Measurements from ENCODE around the gene APCS. TPM values are rescaled to one million over a fixed set of nuclear protein-coding genes. Genes with fewer than 3 reads are reported as not detected.

The APCS gene
- under 1 TPM in 2 of 7 donors, not detected in 5; 0.69 to 0.72 TPM for total RNA-seq
- not detected for polyA plus RNA-seq
- long read RNA-seq, donor 1 = 0 reads
- long read RNA-seq, donor 2 = 0 reads
- long read RNA-seq, donor 3 = 0 reads

- Histone ChIP-seq H3K9me3 (no peaks in the 10 kb centered on the region), H3K4me1 (ENCODE audit: insufficient read depth) (no peaks in the 10 kb centered on the region), H3K27ac (no peak within 1 kb of the TSS), H3K36me3 (no peaks in the 10 kb centered on the region), H3K27me3 (no peaks in the 10 kb centered on the region), H3K4me3 (no peak within 1 kb of the TSS)
- intact Hi-C loops (cut with DNase I) = no loop called here
- no peak for DNase-seq
- 55 to 69% (median 66%) methylated on average over 6 of the region's 6 CpGs for WGBS, 3 donors
- TF ChIP-seq EP300 (IDR thresholded peaks at IDR 0.05) (no peak), POLR2A (IDR thresholded peaks at IDR 0.05) (no peak), CTCF (IDR thresholded peaks at IDR 0.05) (no peak)
These were observed at the start of gene APCS for GRCh38 chr1:159587461-159587951. TSS of gene APCS (plus strand) at chr1:159587826. CDS start at chr1:159587922, 96 bp downstream.

GRCh38 chr1:159548126-159548525, 39.5 kb upstream of the APCS start:
- Histone ChIP-seq H3K36me3 (no peaks in the 10 kb centered on the region), H3K4me3 (no peak overlapping the region), H3K4me1 (ENCODE audit: insufficient read depth) (no peaks in the 10 kb centered on the region), H3K9me3 (no peaks in the 10 kb centered on the region), H3K27me3 (no peaks in the 10 kb centered on the region), H3K27ac (no peak overlapping the region)
- 47 to 65% (median 49%) methylated on average over 2 of the region's 2 CpGs for WGBS, 3 donors
- no peak for TF ChIP-seq EP300 (IDR thresholded peaks at IDR 0.05)
- intact Hi-C loops (cut with DNase I) = no loop called here
- no peak for DNase-seq

- Histone ChIP-seq H3K27me3 (no peaks in the 10 kb centered on the region), H3K36me3 (no peaks in the 10 kb centered on the region), H3K4me3 (no peak overlapping the region), H3K27ac (no peak overlapping the region), H3K4me1 (ENCODE audit: insufficient read depth) (no peaks in the 10 kb centered on the region), H3K9me3 (no peaks in the 10 kb centered on the region)
- 49 to 64% (median 56%) methylated on average over 3 of the region's 3 CpGs for WGBS, 3 donors
- intact Hi-C loops (cut with DNase I) = no loop called here
- DNase-seq = no peak
- TF ChIP-seq EP300 (IDR thresholded peaks at IDR 0.05) (no peak), CTCF (IDR thresholded peaks at IDR 0.05) (no peak)
These were observed 33.4 kb upstream of the APCS start for GRCh38 chr1:159554261-159554660.

- Histone ChIP-seq H3K4me3 (no peak overlapping the region), H3K27ac (no peak overlapping the region), H3K4me1 (ENCODE audit: insufficient read depth) (no peaks in the 10 kb centered on the region), H3K36me3 (no peaks in the 10 kb centered on the region), H3K9me3 (no peaks in the 10 kb centered on the region), H3K27me3 (no peaks in the 10 kb centered on the region)
- DNase-seq = no peak
- TF ChIP-seq EP300 (IDR thresholded peaks at IDR 0.05) (no peak), CTCF (IDR thresholded peaks at IDR 0.05) (no peak), POLR2A (IDR thresholded peaks at IDR 0.05) (no peak)
- 41 to 64% (median 52%) methylated on average over 1 of the region's 1 CpG for WGBS, 3 donors
- intact Hi-C loops (cut with DNase I) = no loop called here
These were observed 32.9 kb upstream of the APCS start for GRCh38 chr1:159554696-159555095.

- intact Hi-C loops (cut with DNase I) = no loop called here
- DNase-seq = no peak
- Histone ChIP-seq H3K9me3 (no peaks in the 10 kb centered on the region), H3K27me3 (no peaks in the 10 kb centered on the region), H3K4me1 (ENCODE audit: insufficient read depth) (no peaks in the 10 kb centered on the region), H3K27ac (no peak overlapping the region), H3K4me3 (no peak overlapping the region), H3K36me3 (no peaks in the 10 kb centered on the region)
- TF ChIP-seq CTCF (IDR thresholded peaks at IDR 0.05) (no peak), POLR2A (IDR thresholded peaks at IDR 0.05) (no peak), EP300 (IDR thresholded peaks at IDR 0.05) (no peak)
- WGBS, 3 donors = 42 to 49% (median 43%) methylated on average over 3 of the region's 3 CpGs
These were observed 30.7 kb upstream of the APCS start for GRCh38 chr1:159556931-159557369.
